ENCODE results near the gene RIN3. TPM values are rescaled to one million over a fixed set of nuclear protein-coding genes. Genes with fewer than 3 reads are reported as not detected.

RIN3 gene
- total RNA-seq, 4 donors from 2014 or later: 15.1 to 32.3 (median 21.9) TPM

GRCh38 chr14:92503756-92504491 is 9.7 kb upstream of the RIN3 start:
- no peak for TF ChIP-seq CTCF (IDR thresholded peaks at IDR 0.05; ENCODE audit: low read depth)

- TF ChIP-seq CTCF (IDR thresholded peaks at IDR 0.05; ENCODE audit: low read depth): no peak
These were observed 7.8 kb upstream of the RIN3 start for GRCh38 chr14:92505826-92506225.

GRCh38 chr14:92506231-92506630 is 7.3 kb upstream of the RIN3 start:
- TF ChIP-seq CTCF (IDR thresholded peaks at IDR 0.05; ENCODE audit: low read depth): no peak

- no peak for TF ChIP-seq CTCF (IDR thresholded peaks at IDR 0.05; ENCODE audit: low read depth)
These were observed 6.3 kb upstream of the RIN3 start for GRCh38 chr14:92507174-92507768.

GRCh38 chr14:92510972-92511371 is 2.6 kb upstream of the RIN3 start:
- TF ChIP-seq CTCF (IDR thresholded peaks at IDR 0.05; ENCODE audit: low read depth): no peak

- no peak for TF ChIP-seq CTCF (IDR thresholded peaks at IDR 0.05; ENCODE audit: low read depth)
These were observed 1.9 kb upstream of the RIN3 start for GRCh38 chr14:92511453-92512238.

GRCh38 chr14:92512807-92513203 is 776 bp upstream of the RIN3 start:
- TF ChIP-seq CTCF (IDR thresholded peaks at IDR 0.05; ENCODE audit: low read depth): no peak
